COLO829 (cell line): ENCODE results near the gene PGAM5.

Experiments
- DNase-seq: peaks from one replicate; pipeline ENCODE4 v3.0.0; 2012; ENCODE audit warnings: low spot score

The PGAM5 gene

GRCh38 chr12:132720606-132721345, 10.1 kb downstream of the PGAM5 start:
- DNase-seq = no peak

GRCh38 chr12:132723015-132723763, 12.5 kb downstream of the PGAM5 start:
- DNase-seq = no peak

- no peak for DNase-seq
These were observed 13.1 kb downstream of the PGAM5 start for GRCh38 chr12:132723764-132724140.

- DNase-seq = no peak
These were observed 14.0 kb downstream of the PGAM5 start for GRCh38 chr12:132724506-132725241.

GRCh38 chr12:132726386-132726785, 15.7 kb downstream of the PGAM5 start:
- DNase-seq = no peak

- DNase-seq = no peak
These were observed 16.6 kb downstream of the PGAM5 start for GRCh38 chr12:132727091-132727794.

GRCh38 chr12:132728502-132728901, 17.9 kb downstream of the PGAM5 start:
- no peak for DNase-seq

GRCh38 chr12:132729541-132730320, 19.1 kb downstream of the PGAM5 start:
- no peak for DNase-seq

- no peak for DNase-seq
These were observed 19.7 kb downstream of the PGAM5 start for GRCh38 chr12:132730353-132730752.

- DNase-seq = no peak
These were observed 20.9 kb downstream of the PGAM5 start for GRCh38 chr12:132731574-132731973.

GRCh38 chr12:132734206-132734605, 23.6 kb downstream of the PGAM5 start:
- DNase-seq = no peak

GRCh38 chr12:132735496-132735895, 24.9 kb downstream of the PGAM5 start:
- DNase-seq = no peak

GRCh38 chr12:132736378-132736777, 25.7 kb downstream of the PGAM5 start:
- no peak for DNase-seq

- DNase-seq = no peak
These were observed 26.3 kb downstream of the PGAM5 start for GRCh38 chr12:132736913-132737312.

GRCh38 chr12:132739600-132740312, 29.1 kb downstream of the PGAM5 start:
- DNase-seq = no peak

GRCh38 chr12:132740313-132740646, 29.6 kb downstream of the PGAM5 start:
- no peak for DNase-seq

GRCh38 chr12:132740652-132741051, 30.0 kb downstream of the PGAM5 start:
- no peak for DNase-seq

- DNase-seq = no peak
These were observed 31.0 kb downstream of the PGAM5 start for GRCh38 chr12:132741620-132742019.

- DNase-seq = no peak
These were observed 33.2 kb downstream of the PGAM5 start for GRCh38 chr12:132743831-132744230.

- DNase-seq = no peak
These were observed 36.0 kb downstream of the PGAM5 start for GRCh38 chr12:132746613-132747012.

GRCh38 chr12:132747395-132747794, 36.8 kb downstream of the PGAM5 start:
- DNase-seq = no peak
